HG03045 (cell line): Measurements from ENCODE around the gene SLC8A3.

ENCODE experiments used
- ATAC-seq: cut with Tn5 transposase; IDR thresholded peaks from one replicate; pipeline ENCODE4 v1.9.1; 2021; ENCODE audit warnings: mild to moderate bottlenecking, moderate library complexity; ENCODE audit not compliant: unreplicated experiment

The SLC8A3 gene

DNA sequence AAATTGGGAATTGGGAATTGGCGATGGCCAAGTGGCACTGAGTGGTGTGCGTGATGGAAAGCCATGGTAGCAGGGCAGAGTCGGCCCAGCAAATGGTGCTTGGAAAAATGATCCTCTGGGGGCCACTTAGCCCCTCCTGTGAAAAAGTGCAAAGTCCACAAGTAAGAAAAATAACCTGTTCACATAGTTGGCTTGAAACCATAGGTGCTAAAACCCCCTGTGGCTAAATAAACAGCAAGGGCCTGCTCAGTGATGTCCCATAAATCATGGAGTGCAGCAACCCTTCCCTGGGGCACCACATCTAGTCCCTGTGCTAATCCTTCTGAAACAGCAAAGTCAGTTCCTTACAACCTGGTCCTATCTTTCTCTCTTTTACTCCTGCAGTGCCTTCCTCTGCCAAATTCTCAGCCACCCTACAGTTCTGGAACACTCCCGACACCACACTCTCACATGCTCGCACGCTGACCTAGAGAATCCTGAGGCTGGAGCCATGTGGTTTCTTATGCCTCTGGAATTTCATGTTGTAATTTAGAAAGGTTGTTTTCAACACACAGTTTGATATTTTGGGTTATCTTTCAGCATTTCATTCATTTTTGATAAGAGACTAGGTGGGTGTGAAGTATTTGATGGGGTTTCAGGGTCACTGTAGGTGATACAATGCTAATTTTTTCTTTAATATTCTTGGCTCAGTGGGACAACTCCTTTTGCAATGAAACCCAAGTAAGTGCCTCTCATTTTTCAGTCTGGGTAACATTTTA is 186.0 kb downstream of the SLC8A3 start:
- ATAC-seq = no peak

DNA sequence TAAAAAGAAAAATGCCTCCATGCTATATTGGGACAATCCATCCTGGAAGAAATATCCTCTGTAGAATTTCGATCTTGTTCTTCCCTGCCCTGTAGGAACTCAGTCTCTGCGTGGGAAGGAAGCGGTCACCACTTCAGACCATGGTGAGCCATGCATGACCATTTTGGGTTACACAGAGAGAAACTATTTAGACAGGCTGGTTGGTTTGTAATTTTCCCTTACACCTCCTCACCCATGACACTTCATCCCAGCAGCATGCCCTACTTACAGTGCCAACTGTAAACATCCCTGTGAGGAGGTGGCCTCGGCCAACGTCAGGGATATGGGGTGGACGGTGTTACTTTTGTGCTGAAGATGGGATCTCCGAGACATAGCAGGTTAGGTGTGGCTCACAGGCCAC is 188.2 kb downstream of the SLC8A3 start:
- no peak for ATAC-seq

DNA sequence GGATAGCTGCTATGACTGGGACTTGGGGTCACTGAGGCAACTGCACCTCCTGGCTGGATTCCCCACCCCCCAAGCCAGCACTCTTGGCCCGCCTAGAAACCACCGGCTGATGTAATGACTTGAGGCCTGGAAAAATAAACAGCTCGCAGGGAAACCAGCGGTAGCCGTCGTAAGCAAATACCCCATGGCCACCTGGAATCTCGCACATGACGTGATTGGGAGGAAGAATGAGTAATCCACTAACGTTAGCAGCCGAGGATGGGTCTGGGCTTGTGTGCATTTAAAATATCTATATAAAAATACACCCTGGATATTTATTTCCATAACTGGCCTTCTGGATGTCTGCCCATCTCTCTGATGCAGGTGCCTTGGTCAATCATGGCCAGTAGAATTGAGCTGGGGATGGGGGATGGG is 189.5 kb downstream of the SLC8A3 start:
- no peak for ATAC-seq

DNA sequence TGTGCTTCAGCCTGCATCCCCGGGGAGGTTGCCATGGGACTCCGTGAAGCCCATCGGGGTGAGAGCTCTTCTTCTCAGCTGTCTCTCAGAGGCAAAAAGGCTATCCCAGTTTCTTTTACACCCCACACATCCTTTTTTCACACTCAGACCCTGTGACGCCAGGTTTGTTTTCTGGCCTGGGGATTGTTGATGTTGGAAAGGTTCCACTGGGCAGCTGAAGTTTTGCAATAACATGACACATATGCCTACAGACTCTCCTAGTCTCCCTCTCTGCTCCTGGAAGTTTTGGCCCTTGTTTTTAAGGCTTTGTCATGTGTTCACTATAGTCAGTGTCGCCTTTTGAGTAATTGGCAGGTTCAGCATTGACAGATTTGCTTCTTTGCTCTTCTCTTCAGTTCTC is 190.9 kb downstream of the SLC8A3 start:
- ATAC-seq = no peak

DNA sequence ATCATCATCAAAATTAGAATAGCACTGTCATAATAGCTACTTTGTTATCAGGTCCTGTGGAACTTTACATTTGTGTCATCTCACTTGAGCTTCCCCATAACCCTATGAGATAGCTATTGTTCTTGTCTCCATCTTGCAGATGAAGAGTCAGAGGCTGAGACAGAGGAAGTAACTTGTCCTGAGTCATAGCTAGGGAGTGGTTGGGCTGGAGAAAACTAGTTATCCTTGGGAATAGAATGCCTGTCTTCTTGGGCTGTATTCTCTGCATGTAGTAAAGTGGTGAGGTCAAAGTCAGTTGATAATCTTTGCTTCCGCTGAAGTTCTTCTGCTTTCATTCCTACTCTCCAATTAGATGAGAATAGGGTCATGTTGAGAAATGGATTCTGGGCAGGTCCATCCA is 192.5 kb downstream of the SLC8A3 start:
- no peak for ATAC-seq
